GM19193 (cell line): ENCODE measurements around the gene EMX2.

ENCODE experiments used
- POLR2A ChIP-seq: IDR thresholded peaks from 4 replicates; pipeline ENCODE4 v1.6.1; 2011; ENCODE audit not compliant: insufficient read depth, insufficient read length; ENCODE audit errors: extremely low read depth

Gene EMX2

DNA sequence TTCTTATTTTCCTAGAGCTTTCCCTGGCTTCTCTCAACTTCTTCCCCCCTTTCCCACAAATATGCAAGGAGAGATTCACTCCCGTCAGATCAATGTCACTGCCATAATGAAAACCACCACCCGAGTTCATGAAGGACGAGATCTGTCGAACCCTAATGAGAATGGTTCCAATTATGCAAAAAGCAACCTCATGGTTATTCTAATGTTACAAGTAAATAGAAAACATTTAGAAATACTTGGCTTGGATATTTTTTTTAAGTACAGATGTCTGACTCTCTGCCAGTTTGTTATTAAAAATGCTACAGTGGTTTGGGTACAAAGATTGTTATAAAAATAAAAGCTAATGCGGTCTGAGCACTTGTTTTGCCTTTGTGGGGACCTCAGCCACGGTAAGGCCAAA lies 25.9 kb upstream of the EMX2 start:
- TF ChIP-seq POLR2A: no peak

DNA sequence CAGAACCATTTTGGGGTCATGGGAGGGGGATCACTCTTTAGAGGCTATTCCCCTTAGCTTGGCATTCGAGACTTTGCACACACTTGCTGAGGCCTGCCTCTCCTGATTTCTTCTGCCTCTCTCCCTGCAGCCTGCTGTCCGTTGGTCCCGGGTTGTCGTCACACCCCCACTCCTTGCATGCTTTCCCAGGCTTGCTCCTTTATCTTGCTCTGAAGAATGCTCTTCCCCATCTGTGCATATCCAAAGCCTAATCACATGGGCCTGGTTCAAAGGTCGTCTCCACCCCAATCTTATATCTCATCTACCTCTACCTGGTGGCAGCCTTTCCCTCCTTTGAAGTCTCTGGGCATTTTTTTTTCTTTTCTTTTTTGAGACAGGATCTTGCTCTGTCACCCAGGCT lies 24.3 kb upstream of the EMX2 start:
- TF ChIP-seq POLR2A: no peak

DNA sequence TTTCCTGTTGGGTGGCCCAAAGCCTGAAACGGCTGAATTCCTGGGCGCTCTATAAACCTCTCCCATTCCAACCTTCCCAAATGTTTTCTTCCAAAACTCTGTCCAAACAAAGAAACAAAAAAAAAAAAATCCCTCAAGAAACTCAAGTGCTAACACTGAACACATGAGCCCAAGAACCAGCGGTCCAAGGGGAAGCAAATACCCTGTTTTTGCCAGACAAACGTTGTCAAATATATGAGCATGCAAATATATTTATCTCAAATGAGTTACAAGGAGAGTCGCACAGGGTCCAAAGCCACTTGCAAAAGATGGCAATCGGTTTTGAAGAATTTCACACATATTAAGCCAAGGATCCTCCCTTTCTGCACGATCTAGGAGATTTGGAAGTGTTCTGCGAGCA lies 23.3 kb upstream of the EMX2 start:
- TF ChIP-seq POLR2A: no peak

DNA sequence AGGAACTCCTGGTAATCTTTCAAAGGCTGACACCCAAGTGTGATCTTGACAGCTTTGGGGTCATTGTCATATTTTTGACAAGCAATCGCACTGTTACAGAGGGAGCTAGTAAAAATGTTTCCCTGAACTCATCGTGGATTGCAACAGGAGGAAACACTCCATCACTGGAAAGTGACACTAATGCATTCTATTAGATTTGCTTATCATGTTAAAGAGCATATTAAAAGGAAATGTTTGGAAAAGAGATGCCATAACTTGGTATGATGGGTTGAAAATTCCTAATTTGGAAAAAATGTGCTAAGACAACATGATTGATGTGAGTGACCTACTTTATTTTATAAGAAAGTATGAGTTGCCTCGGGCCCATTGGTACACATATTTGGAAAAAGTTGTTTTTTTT lies 22.7 kb upstream of the EMX2 start:
- TF ChIP-seq POLR2A: no peak

DNA sequence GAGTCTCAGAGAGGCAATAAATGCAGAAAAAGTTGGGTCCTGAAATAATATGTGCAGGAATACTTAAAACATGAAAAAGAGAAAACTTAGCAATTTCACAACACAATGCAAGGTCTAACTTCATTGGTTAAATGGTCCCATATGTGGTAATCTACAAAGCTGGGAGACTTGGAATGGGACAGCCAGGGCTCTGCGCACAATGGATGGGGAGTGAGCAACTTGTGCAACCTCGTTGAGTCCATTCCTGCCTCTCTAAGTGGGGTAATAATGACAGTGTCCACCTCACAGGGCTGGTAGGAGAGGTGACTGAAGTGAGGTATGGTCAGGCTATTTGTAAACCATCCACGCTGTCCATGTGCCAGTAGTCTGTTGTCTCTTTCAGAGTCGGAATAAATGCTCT lies 11.8 kb upstream of the EMX2 start:
- TF ChIP-seq POLR2A: no peak

DNA sequence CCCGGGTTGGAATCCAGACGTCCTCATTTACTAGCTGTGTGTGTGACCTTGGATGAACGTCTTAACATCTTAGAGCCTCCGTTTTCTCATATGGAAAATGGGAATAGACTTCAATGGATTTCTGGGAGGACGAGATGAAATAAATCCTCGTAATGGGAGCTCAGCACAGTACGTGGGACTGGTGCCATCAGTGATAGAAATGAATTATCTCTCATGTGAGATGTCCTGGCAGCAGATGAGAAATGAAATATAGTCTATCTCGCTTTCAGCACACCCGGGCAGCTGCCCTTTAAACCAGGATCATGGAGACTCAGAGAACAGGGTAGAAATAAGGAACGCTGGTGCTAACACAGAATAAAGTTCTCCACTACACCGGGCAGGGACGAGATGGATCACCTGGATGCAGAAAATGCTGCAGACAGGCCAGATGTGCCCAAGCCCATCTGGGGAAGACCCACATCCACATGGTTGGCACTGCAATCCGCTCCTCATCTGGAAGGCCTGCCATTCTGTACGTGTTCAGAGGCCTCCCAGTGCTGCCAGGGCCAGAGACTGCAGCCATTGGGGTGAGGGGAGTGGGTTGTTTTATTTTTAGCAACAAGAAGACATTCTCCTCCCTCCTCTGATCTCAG lies 11.1 kb upstream of the EMX2 start:
- TF ChIP-seq POLR2A: no peak

DNA sequence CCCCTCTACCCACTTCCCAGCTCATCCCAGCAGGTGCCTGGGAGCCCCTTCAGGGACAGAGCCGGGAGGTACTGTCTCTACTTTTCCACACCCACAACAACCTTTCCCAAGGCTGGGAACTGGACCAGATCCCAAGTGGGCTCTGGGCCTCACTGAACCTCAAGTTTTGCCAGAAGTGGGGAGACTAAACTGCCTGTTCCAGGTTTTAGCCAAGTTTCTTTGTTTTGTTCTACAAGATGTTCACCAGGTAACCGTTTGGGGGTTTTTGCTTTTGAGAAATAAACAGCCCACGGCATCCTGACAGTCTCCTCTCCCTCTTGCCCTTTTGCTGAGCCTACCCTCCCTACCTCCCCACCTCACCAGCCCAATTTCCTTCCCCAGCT lies 10.6 kb upstream of the EMX2 start:
- no peak for TF ChIP-seq POLR2A

DNA sequence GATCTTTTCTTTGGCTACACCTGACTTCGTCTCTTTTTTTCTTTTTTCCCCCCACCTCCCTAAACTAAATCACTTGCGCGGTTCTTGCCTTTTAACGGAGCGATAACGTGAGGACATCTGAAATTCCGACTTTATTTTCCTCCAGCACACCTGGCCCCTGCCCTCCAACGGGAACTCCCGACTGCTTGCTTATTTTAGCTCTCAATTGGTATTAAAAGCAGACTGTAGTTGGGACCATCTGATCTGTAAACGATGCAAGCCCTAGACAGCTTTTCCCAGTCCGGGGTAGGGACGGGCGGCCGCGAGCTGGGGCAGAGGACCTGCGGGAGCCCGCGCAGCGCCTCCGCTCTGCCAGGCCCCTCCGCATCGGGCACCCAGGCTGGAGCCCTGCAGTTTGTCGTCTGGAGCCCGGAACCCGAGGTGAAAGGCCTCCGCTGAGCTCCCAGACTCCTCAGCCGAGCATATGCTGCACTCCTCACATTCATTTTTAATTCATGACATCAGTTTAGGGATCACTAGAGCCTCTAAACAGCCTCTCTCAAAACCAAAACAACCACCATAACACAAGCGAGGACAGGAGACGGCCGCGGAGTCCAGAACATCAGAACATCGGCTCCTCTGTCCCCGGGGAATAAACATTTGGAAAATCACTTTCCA lies 10.0 kb upstream of the EMX2 start:
- TF ChIP-seq POLR2A: no peak

DNA sequence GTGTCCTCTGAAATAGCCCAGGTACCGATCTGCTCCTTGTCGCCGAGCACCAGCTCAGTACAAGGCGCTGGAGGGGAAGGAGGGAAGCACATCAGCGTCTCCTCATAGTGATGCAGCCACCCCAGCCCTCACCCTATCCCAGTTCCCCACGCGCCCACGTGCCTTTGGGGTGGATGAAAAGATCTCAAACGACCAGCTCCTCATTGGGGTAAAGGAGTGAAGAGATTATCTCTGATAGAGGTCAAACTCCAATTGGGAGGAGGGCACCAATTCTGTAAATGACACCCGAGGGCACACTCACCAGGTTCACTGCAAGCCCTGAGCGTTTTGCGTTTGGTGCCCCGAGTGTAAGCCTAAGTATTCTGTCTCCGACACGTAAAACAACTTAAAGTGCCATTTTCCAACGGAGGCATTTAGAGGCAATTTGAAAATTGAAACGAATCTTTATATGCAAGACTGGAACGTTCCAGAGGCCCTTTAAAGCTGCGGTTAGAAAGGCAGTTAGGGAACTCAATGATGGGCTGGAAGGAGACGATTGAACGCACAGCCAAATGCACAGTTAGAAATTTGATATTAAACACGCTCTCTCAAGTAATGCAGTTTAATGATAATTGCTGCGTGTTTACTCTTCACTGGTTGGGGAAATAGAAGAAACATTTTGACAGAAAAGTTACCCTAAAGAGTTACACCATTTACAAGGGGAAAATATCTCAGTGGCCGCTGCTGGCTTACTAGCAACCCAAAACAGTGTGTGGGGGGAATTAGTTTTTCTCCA lies 8.9 kb upstream of the EMX2 start:
- no peak for TF ChIP-seq POLR2A

DNA sequence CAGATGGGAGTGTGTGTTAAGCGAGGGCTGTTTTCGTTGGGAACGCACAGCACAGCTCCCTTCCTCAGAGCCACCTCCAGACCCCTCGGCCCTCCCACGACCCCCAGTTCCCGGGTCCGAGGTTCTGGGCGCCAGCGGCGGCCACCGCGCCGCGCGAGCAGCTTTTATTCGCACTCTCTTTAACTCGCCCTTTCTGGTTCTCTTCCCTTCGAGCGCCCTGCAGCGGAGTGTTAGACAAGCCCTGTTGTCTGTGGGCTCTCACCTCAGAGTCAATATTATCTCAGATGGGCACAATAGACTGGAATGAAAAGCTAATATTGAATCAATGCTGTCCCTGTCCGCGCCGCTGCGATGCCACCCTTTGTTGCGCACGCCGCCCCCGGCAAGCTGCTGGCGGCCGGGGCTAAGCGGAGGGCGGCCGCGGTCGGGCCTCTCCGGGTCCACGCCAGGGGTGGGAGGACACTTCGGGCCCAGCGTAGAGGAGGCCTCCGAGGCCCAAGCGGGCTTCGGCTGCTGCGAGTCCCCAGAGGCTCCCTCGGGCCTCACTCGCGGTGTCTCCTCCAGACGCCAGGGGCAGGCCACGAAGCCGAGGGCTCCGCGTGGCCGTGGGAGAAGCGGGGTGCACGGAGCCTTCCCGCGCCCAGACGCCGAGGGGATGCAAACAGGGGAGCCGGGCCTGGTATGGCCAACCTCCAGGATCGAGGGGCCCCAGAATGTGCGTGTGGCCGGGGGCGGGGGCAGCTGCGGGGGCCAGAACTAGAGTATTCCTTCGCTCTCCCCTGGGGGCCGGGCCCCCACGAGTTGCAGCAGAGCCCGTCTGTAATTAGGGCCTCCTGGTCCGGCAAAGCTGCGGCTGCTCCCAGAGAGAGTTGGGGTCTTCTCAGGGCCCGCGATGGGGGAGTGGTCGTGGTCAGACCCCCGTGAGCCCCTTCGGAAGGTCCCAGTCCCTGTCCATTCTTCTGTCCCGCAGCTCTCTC lies 7.9 kb upstream of the EMX2 start:
- TF ChIP-seq POLR2A: no peak

DNA sequence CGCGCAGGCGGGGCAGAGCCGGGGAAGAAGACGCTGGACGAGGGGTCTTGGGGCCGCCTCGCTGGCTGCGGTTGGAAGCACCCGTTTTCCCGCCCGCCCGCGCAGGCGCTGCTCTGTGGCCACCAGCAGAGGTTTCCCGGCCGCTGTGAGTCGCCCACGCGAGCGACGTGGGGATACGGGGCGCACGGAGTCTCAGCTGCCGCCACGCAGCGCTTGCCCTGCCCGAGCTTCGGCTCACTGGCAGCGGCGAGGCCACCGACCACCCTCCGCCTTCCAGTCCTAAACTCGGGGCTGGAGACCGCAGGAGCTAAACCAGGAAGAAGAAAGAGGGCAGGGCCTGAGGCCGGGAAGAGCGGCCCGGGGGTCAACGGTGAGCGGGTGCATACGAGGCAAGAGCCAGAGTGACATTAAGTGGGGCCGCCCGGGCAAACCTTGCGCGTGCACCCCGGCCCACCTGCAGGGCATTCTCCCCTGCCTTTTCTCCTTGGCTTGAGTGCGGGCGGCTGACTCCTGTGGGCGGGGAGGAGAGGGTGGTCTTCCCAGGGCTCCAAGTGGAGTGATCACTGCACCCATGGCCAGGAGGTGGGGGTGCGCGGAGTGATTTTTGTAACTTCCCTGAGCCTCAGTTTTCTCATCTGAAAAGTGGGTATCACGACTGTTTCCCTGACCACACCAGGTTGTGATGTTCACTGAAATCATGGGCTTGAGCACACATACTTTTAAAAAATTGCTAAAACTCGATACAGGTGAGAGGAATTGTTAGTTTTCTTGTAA lies 7.1 kb upstream of the EMX2 start:
- no peak for TF ChIP-seq POLR2A

DNA sequence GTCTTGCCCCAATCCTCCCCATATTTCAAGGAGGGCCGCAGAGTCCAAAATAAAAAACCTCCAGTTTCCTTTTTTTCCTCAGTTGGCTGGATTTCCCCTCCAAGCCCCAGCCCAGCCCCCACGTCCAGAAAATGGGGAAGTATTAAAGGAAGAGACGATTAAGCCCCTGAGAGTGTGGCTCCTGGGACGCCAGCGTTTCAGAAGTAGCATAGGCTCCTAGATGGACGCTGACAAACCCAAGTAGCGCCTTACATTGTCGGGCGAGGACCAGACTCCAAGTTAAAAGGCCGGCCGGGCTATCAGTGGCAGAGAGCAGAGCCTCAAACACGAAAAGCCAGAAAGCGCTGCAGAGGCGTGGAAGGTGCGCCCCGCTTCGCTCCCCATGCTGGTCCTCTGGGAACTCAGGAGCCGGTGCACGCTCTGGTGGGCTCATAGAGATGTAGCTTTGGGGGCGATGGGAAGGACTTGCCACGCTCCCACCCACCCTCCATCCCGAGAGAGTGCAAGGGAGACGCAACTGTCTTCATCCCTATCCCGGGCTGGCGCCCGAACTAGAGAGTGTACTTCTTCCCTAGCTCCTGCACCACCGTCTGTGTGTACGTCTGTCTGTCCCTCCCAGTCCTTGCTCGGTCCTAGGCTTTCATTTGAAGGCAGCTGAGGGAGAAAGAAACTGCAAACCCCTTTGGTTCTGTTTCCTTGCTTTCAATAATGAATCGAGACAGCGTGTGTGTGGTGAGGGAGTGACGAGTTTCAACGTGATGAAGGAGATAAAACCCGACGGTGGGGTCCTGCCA lies 6.3 kb upstream of the EMX2 start:
- no peak for TF ChIP-seq POLR2A

DNA sequence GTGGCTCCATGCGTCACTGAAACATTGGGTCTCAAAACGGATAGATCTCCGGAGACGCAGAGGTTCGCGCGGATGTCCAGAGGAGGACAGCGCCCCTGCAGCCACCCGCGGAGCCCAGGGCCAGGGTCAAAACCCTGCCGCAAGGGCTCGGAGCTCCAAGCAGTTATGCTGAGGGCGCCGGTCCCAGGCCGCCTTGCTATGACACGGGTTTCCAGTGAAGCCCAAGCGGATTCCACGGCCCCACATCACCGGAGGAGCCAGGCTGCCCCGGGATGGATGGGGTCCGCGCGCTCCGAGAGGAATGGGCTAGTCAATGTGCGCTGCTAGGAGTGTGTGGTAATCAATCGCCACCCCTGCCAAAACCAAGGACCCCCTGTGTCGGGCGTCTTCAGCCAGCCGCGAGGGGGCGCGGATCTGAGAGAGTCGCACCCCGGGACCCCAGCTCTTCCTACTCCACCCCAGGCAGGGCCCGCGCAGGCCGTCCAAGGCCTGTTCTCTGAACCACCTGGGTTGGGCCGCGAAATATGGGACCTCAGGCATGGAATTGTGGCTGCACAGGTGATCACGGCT lies 5.6 kb upstream of the EMX2 start:
- TF ChIP-seq POLR2A: no peak
